Measurements from ENCODE around the gene KIAA0319L. TPM values are rescaled to one million over a fixed set of nuclear protein-coding genes. Genes with fewer than 3 reads are reported as not detected.

Gene KIAA0319L
- total RNA-seq, 1 experiment from 2014 or later, result 46.4 TPM

GRCh38 chr1:35592991-35593769 is 36.0 kb upstream of the KIAA0319L start:
- Histone ChIP-seq H2BK12ac (ENCODE audit: insufficient read length, low read depth, low read length) (no peak overlapping the region), H3K4me2 (ENCODE audit: insufficient read depth, insufficient read length, low read length) (no peak overlapping the region), H4K5ac (ENCODE audit: insufficient read length, low read depth, low read length) (no peak overlapping the region), H3T11ph (ENCODE audit: low read length) (no peak overlapping the region), H3K79me2 (ENCODE audit: insufficient read depth, low read length) (no peaks in the 10 kb centered on the region), H2BK20ac (ENCODE audit: low read depth, low read length, poor library complexity, severe bottlenecking) (no peak overlapping the region), H3K23ac (ENCODE audit: insufficient read length, low read depth, low read length) (no peak overlapping the region), H2BK15ac (ENCODE audit: low read depth, low read length) (no peak overlapping the region), H4K20me1 (ENCODE audit: control insufficient read depth, insufficient read depth, insufficient read length) (peaks cover 2% of the 10 kb centered on the region), H2BK5ac (ENCODE audit: insufficient read length, low read length) (no peak overlapping the region), H4K8ac (replicated peaks; ENCODE audit: insufficient read length, low read depth, low read length) (no peak overlapping the region), H2BK120ac (ENCODE audit: low read depth, low read length, poor library complexity, severe bottlenecking) (no peak overlapping the region), H2AFZ (ENCODE audit: low read length) (no peak overlapping the region), H3K27ac (ENCODE audit: insufficient read length, low read depth, low read length) (no peak overlapping the region), H3K79me1 (ENCODE audit: insufficient read depth, low read depth, low read length, poor library complexity, severe bottlenecking) (no peaks in the 10 kb centered on the region), H3K18ac (ENCODE audit: insufficient read length, low read depth, low read length) (no peak overlapping the region), H3K9me3 (ENCODE audit: control insufficient read depth, low read depth, low read length) (no peaks in the 10 kb centered on the region), H3K56ac (ENCODE audit: insufficient read length, low read depth, low read length) (no peak overlapping the region), H3K4ac (ENCODE audit: low read depth, low read length) (no peak overlapping the region), H3K23me2 (ENCODE audit: insufficient read length, low read depth, low read length, poor library complexity, severe bottlenecking) (no peaks in the 10 kb centered on the region), H3K4me1 (ENCODE audit: insufficient read depth, low read length) (no peaks in the 10 kb centered on the region), H3K14ac (ENCODE audit: insufficient read depth, low read length) (no peak overlapping the region), H4K91ac (ENCODE audit: insufficient read length, low read depth, low read length) (no peak overlapping the region), H3K27me3 (ENCODE audit: insufficient read depth, low read length) (no peaks in the 10 kb centered on the region), H3K9ac (ENCODE audit: extremely low read depth, insufficient read length, low read length) (no peak overlapping the region), H2AK5ac (ENCODE audit: insufficient read length, low read length) (no peak overlapping the region)
- Mint-ChIP-seq H3K27me3 (ENCODE audit: low read depth) (peaks cover 2% of the 10 kb centered on the region; the same call in 1 of the 2 replicates), H3K36me3 (ENCODE audit: insufficient read depth in 1 of 3, low read depth in 3 of 3) (peaks cover 0 to 3% (median 0%) of the 10 kb centered on the region in 3 experiments; a peak in 2 of 7 replicates), H3K9me3 (no peaks in the 10 kb centered on the region; a peak in 1 of 5 replicates), H3K27ac (no peak overlapping the region), H3K4me1 (peaks cover 2 to 4% of the 10 kb centered on the region in 2 experiments), H3K4me3 (no peak overlapping the region)
- no peak for DNase-seq
- WGBS (ENCODE audit: extremely low coverage, insufficient read length, low lambda C conversion rate), result no CpG with 5 or more reads among the region's 8 CpGs
- TF ChIP-seq CTCF (conservative IDR thresholded peaks at IDR 0.05), result no peak

All from H9 (cell line).